ENCODE data around the gene LRRC4C.

- TF ChIP-seq RCOR1 (IDR thresholded peaks at IDR 0.05; ENCODE audit: low read length) (no peak), EP300 (IDR thresholded peaks at IDR 0.05; ENCODE audit: borderline replicate concordance in 1 of 2, low read depth in 1 of 2, low read length in 1 of 2) (no peak), CTCF (IDR thresholded peaks at IDR 0.05) (no peak), POLR2AphosphoS5 (IDR thresholded peaks at IDR 0.05; ENCODE audit: low read depth, low read length) (no peak), RFX5 (IDR thresholded peaks at IDR 0.05; ENCODE audit: low read length) (no peak), NFIC (IDR thresholded peaks at IDR 0.05; ENCODE audit: borderline replicate concordance) (no peak)
These were observed 346.3 kb downstream of the LRRC4C start for GRCh38 chr11:41113160-41113559.

All from SK-N-SH (cell line).